NAMALWA (cell line): Measurements from ENCODE around the gene FAM221B.

ENCODE experiments used
- DNase-seq: peaks from one replicate; pipeline ENCODE4 v3.0.0-alpha.2; 2015; ENCODE audit warnings: low spot score

FAM221B gene

DNA sequence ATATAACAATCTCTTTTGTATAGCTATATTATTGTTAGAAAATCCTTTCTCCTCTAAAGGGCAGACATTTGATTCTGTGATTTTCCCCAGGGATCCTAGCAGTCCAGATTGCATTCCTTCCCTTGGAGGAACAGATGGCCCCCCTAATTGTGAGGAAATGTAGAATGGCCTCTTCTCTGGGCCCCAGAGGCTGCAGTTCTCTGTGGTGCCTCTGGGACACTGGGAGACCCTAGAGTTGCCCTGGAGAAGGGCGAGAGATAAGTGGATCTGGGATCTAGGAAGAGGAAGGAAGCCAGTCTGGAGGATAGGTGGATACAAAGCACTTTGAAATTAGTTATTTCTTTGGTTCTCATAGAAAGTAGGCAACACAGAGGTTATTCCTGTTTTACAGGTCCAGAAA is 11.8 kb downstream of the FAM221B start:
- DNase-seq: peak; percentile 28

DNA sequence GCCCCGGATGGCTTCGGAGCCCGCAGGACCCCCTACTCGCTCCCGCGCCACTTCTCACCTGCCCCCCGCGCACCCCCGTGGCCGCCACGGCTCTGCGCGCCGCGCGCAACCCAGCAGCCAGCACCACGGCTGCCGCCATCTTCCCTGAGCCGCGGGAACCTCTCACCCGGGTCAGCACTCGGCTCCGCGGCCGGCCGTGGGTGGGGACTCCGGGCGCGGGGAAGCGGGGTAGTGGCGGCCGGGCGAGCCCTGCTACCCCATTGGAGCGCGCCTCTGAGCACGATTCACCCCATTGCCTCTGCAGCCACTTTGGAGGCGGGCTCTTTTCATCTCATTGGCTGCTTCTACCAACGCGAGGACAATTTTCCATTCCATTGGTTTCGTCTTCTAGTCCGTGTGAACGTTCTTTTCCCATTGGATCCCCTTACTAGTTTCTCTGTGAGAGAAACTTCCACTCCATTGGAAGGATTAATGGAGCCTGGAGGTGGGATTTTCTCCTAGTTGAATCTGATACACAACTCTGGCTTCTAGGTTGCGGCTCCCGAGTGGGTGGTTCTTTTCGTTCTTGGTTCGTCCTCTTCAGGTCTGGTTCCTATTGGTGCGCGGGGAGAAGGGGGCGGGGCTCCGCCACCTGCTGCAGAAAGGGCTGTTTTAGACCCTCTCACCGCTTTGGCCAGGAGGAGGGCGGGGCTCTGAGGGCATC is 13.5 kb downstream of the FAM221B start, which contains the start of gene HINT2:
HINT2 (minus strand) TSS at position 202 of the 703 bp plus-strand sequence; CDS start at position 139, 63 bp downstream.
- DNase-seq: peak; percentile 99

GRCh38 chr9:35814106-35814840 is 14.3 kb downstream of the FAM221B start:
- DNase-seq: peak; percentile 82

- no peak for DNase-seq
Measured at GRCh38 chr9:35813434-35814105, 15.0 kb downstream of the FAM221B start.

- peak; percentile 99 for DNase-seq
Measured at GRCh38 chr9:35812025-35812602, 16.4 kb downstream of the FAM221B start, which contains the start of gene SPAG8. Gene SPAG8 (minus strand): TSS chr9:35812262. CDS start chr9:35812147, 115 bp downstream.

DNA sequence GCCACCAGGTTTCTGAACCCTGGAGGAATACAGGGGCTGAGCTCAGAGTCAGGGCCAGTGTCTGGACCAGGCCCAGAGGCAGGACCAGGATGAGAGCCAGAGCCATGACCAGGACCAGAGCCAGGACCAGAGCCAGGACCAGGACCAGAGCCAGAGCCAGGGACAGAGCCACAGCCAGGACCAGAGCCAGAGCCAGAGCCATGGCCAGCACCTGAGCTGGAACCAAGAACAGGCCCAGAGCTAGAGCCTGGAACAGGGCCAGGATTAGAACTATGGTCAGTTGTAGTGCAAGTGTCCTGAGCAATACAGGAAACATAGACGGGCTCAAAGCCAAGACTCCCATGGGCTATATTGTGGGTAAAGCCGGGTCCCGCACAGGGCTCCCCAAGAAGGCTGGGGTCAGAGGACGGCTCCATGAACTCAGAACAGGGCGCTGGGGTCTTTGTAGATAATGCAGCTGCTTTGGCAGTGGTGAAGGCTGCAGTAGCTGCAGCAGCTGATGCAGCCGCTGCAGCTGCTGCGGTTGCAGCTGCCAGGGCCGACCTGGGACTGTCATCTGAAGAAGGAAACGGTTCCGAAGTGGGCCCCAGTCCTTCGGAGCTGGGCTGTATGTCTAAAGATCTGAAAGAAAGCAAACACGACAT is 17.0 kb downstream of the FAM221B start:
- DNase-seq: no peak

DNA sequence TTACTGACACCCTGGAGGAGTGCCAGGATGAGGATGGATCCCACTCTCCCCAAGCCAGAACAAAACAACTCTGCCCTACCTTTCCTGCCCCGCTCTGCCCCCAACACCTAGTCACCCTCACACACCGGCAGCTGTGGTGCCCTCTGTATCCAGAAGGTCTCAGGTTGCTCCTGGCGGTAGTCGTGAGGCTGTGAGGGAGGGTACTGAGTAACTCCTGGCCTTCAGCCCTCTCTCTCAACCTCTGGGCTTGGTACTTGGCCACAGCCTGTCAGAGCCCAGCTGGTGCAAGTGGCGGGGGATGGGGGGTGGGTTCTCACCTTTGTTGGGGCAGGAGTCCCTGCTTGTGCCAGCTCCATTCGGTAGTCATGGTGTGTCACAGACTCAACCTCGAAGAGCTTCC is 18.4 kb downstream of the FAM221B start:
- DNase-seq: no peak

- DNase-seq: no peak
Measured at GRCh38 chr9:35808433-35808832, 20.1 kb downstream of the FAM221B start.

GRCh38 chr9:35806101-35806500 is 22.4 kb downstream of the FAM221B start:
- DNase-seq: no peak

DNA sequence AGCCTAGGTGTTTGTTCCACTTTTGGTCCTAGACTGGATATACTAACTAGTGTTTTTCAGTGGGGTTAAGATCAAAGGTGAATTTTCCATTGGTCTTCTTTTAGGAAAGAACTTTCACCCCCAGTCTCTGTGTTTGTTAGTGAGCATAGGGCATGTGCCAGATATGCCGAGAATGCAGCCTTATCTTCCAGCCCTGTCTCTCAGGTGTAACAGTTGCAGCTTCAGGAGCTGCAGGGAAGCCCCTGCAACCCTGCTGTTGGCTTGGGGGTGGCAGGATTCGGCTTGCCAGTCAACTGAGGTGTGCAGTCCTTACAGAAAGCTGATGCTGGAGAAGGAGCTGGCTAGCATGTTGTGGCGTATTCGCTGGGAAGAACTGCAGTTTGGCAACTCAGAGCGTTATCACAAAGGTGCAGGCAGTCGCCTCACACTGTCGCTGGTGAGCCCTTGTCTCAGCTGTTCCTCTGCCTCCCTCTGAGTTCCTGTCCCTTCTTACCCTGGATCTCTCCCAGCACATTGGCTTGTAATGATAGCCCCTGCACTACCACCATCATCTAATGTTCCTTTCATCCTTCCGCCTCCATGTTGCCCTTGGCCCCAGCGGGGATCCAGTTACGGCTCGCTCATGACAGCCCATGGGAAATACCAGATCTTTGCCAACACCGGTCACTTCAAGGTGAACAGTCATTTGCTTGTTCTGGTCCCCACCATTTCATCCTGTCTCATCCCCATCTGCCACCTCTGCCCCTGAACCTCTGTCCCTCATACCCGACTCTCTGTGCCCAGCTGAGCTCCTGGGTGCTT is 27.0 kb downstream of the FAM221B start:
- DNase-seq: no peak

DNA sequence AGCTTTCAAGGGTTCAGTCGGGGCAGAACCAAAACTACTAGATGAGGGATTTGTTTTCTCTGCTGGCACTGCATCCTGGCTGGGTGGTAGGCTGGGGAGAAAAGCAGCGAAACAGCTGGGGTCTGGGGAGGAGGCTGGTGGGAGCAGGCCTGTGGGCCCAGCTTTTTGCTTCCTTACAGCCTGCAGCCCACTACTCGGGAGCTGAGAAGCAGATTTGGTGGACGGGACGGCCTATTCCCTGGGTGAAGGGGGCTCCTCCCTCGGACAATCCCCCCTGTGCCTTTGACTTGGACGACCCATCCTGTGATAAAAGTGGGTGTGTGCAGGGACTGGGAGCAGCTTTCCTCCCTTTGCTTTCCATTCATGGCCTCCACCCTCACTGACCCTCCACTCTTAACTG is 28.0 kb downstream of the FAM221B start:
- no peak for DNase-seq

GRCh38 chr9:35798658-35799374 is 29.7 kb downstream of the FAM221B start:
- no peak for DNase-seq

DNA sequence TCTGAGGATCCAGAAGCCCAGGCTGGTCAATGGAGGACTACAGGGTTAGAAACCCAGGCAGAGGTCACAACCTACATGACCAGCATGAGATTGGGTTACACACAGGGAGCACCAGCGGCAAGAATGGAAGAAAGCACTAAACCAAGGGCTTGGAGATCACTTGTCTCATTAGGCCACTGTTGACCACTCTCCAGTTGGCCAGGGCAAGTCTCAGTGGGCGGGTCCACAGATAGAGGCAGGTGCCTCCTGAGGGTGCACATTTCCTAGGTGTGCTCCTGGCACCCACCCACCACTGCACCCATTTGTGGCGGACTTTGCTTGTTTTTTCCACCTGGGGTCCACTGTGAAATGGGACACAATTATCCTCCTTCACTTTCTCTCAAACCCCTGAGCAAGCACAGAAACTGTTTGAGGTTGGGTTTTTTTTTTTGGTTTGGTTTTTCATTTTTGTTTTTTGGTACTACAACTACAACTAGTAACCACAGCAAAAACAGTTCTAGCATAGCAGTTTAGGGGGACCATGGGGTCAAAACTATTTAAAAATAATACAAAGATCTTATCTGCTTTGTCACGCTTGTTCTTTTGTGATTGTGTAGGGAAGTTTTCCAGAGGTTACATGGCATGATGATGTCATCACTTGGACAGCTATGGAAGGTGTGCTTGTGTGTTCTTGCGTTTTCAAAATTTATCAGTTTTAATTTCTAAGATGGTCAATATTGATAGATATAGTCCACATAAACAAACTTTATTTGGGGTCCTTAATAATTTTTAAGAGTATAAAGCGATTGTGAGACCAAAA is 31.0 kb downstream of the FAM221B start:
- DNase-seq: no peak

GRCh38 chr9:35795695-35796094 is 32.8 kb downstream of the FAM221B start:
- no peak for DNase-seq

DNA sequence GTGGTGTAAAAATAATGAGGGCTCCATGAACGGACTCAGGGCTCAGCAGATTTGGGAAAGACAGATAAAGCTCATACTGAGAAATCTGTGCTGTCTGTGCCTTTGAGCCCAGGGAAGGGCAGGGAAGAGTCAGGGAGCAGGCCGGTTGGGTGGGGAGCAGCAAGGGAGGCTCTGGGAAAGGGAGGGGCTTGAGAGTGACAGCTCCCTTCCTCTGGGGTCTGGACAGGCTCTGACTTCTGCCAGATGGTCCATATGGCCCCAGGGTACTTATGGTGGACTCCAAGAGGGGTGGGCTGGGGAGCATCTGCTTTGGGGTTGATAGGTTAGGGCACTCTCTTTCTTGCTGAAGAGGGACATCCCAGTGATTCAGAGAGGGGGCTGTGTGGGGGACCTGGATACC is 35.1 kb downstream of the FAM221B start:
- no peak for DNase-seq

- no peak for DNase-seq
Measured at GRCh38 chr9:35792826-35793225, 35.7 kb downstream of the FAM221B start.

- DNase-seq: no peak
Measured at GRCh38 chr9:35792024-35792813, 36.3 kb downstream of the FAM221B start.

DNA sequence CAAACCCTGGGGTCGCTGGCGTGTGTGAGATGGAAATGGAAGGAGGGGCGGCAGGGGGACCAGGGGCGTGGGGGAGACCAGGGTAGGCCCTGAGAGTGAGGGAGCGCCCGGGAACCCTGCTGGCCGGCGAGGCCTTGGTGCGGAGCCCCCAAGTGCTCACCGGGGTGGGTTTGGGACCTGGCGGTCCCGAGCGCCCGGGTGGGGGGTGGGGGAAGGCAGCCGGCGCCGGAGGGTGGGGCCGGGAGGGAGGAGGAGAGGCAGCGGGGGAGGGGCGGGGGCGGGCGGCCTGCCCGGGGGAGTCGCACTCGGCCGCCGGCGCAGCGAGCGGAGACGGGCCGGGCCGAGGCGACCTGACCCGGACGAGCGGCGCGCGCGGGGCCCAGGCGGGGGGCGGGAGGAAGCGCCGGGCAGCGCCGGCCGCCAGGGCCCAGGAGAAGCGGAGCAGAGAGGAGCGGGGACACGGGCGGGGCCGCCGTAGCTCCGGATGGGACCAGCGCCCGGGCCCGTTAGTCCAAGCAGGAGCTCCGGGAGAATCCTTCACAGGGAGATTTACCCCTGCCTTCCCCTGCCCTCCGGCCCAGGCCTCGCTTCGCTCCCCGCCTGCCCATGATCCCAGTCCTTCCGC is 37.1 kb downstream of the FAM221B start, which contains the start of gene NPR2:
NPR2 (plus strand) TSS at position 295 of the 625 bp plus-strand sequence. CDS start 818 bp downstream, outside the sequence.
- DNase-seq: no peak
